ENCODE data around the gene HECTD4. TPM values are rescaled to one million over a fixed set of nuclear protein-coding genes. Genes with fewer than 3 reads are reported as not detected.

Gene HECTD4
- total and polyA plus RNA-seq, 2 of the 4 experiments (the other 2 are of a cell fraction), result 12.9 to 13.0 TPM

GRCh38 chr12:112425582-112426382, 43.6 kb upstream of the HECTD4 start:
- CTCF ChIA-PET, result no interaction called here
- Histone ChIP-seq H3K56ac (ENCODE audit: extremely low read depth, insufficient read depth, low read length) (no peak overlapping the region), H2BK20ac (ENCODE audit: low read depth, low read length) (no peak overlapping the region), H3K9me3 (ENCODE audit: control insufficient read depth, insufficient read depth, low read length) (no peaks in the 10 kb centered on the region), H2BK5ac (ENCODE audit: low read depth, low read length, poor library complexity, severe bottlenecking) (no peak overlapping the region), H4K91ac (ENCODE audit: insufficient read depth, low read depth, low read length) (no peak overlapping the region), H3K79me1 (ENCODE audit: low read depth in 1 of 2, low read length in 2 of 2) (peaks cover 7 to 49% of the 10 kb centered on the region in 2 experiments; a peak in 3 of 4 replicates), H2AFZ (replicated peaks; ENCODE audit: low read length, poor library complexity) (no peak overlapping the region), H3K4me1 (ENCODE audit: control insufficient read depth, insufficient read depth, low read length) (peaks cover 7% of the 10 kb centered on the region), H3K4me2 (ENCODE audit: low read depth, low read length) (no peak overlapping the region), H3K18ac (ENCODE audit: low read depth, low read length) (no peak overlapping the region), H2BK15ac (ENCODE audit: low read depth, low read length) (no peak overlapping the region), H3K36me3 (ENCODE audit: control insufficient read depth, insufficient read depth, low read length) (peaks cover 4% of the 10 kb centered on the region; the same call in 1 of the 2 replicates), H4K20me1 (ENCODE audit: insufficient read depth, low read length) (peaks cover 81% of the 10 kb centered on the region), H4K8ac (ENCODE audit: low read depth in 2 of 2, low read length in 2 of 2) (no peak overlapping the region), H3K4me3 (ENCODE audit: insufficient read depth, low read depth, low read length) (no peak overlapping the region), H3K23ac (ENCODE audit: low read depth, low read length) (no peak overlapping the region), H2AK5ac (ENCODE audit: low read depth, low read length) (no peak overlapping the region), H3K9ac (ENCODE audit: low read depth, low read length) (no peak overlapping the region), H2AK9ac (replicated peaks; ENCODE audit: low read depth, low read length, poor library complexity) (no peak overlapping the region), H2BK120ac (ENCODE audit: low read depth, low read length) (no peak overlapping the region), H3K27me3 (ENCODE audit: control insufficient read depth, insufficient read depth, low read length) (no peaks in the 10 kb centered on the region), H4K5ac (ENCODE audit: low read depth, low read length) (no peak overlapping the region), H3K27ac (ENCODE audit: insufficient read depth, low read length) (no peak overlapping the region), H3K4ac (ENCODE audit: low read depth, low read length) (no peak overlapping the region), H3K14ac (replicated peaks; ENCODE audit: low read depth, low read length) (no peak overlapping the region), H3K9me1 (ENCODE audit: insufficient read depth, low read length) (peaks cover 5% of the 10 kb centered on the region; the same call in 1 of the 2 replicates)
- POLR2A ChIA-PET (ENCODE audit: unreplicated experiment), result no interaction called here
- TF ChIP-seq RFX5 (IDR thresholded peaks at IDR 0.05; ENCODE audit: low read depth, low read length), result no peak
- no peak for TF ChIP-seq NFE2L2 (IDR thresholded peaks at IDR 0.05; ENCODE audit: low read depth, low read length)
- TF ChIP-seq MAFK (IDR thresholded peaks at IDR 0.05; ENCODE audit: low read depth, low read length), result no peak
- TF ChIP-seq CHD1 (IDR thresholded peaks at IDR 0.05; ENCODE audit: low read depth, low read length), result no peak
- TF ChIP-seq POLR2A (IDR thresholded peaks at IDR 0.05; ENCODE audit: low read depth, low read length), result no peak
- no peak for TF ChIP-seq MAZ (IDR thresholded peaks at IDR 0.05; ENCODE audit: borderline replicate concordance, low read depth, low read length)
- TF ChIP-seq RCOR1 (IDR thresholded peaks at IDR 0.05; ENCODE audit: insufficient replicate concordance, low read length), result no peak
- no peak for TF ChIP-seq MXI1 (IDR thresholded peaks at IDR 0.05; ENCODE audit: borderline replicate concordance, low read depth, low read length)
- TF ChIP-seq RAD21 (IDR thresholded peaks at IDR 0.05; ENCODE audit: low read length), result no peak
- TF ChIP-seq, protein P1, sequence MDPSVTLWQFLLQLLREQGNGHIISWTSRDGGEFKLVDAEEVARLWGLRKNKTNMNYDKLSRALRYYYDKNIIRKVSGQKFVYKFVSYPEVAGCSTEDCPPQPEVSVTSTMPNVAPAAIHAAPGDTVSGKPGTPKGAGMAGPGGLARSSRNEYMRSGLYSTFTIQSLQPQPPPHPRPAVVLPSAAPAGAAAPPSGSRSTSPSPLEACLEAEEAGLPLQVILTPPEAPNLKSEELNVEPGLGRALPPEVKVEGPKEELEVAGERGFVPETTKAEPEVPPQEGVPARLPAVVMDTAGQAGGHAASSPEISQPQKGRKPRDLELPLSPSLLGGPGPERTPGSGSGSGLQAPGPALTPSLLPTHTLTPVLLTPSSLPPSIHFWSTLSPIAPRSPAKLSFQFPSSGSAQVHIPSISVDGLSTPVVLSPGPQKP (IDR thresholded peaks at IDR 0.05; ENCODE audit: borderline replicate concordance, low read depth, low read length), result no peak
- no peak for TF ChIP-seq USF2 (IDR thresholded peaks at IDR 0.05; ENCODE audit: low read depth, low read length)
- no peak for TF ChIP-seq SMC3 (IDR thresholded peaks at IDR 0.05; ENCODE audit: low read depth, low read length)
- TF ChIP-seq BHLHE40 (IDR thresholded peaks at IDR 0.05; ENCODE audit: low read depth, low read length), result no peak
- ATAC-seq (ENCODE audit: low read depth), result no peak
- intact Hi-C loops (cut with micrococcal nuclease) (no loop called here), dilution Hi-C loops (cut with HindIII; ENCODE audit: low sequenced_read_pairs, unreplicated experiment) (no loop called here), in situ Hi-C loops (cut with MboI; ENCODE audit: low sequenced_read_pairs) (no loop called here)
- WGBS, 2 experiments (ENCODE audit: extremely low coverage in 2 of 2, insufficient read length in 1 of 2), result 50% methylated on average over 2 of the region's 7 CpGs; no CpG with 5 or more reads in 1 of the 2 experiments
- no peak for DNase-seq
- BruUV-seq (replicated peaks), result no TSS peak

Data from IMR-90 (cell line).